H1 (cell line): ENCODE results near the gene SLC25A11. TPM values are rescaled to one million over a fixed set of nuclear protein-coding genes. Genes with fewer than 3 reads are reported as not detected.
A peak's percentile ranks its signal among the peaks of the same experiment; 100 is the strongest.

Source experiments
- CTCF ChIA-PET: fragments of 300-600 bp; sonication (Branson Sonifier 250); formaldehyde crosslinking; loops from one replicate; lab custom pipeline; 2021; ENCODE audit not compliant: partially characterized antibody; lab: Charles Lee
- POLR2A ChIA-PET: fragments of 300-600 bp; sonication (Branson Sonifier 250); formaldehyde crosslinking; loops from one replicate; lab custom pipeline; 2021; ENCODE audit warnings: inconsistent platforms; ENCODE audit not compliant: partially characterized antibody; lab: Charles Lee
- DNase-seq, 2 experiments: peaks; one replicate each; pipeline versions ENCODE4 v3.0.0 to v3.0.0-alpha.2; 2010 to 2022; ENCODE audit warnings: low spot score in 2 of 2, low read depth in 1 of 2, mixed read lengths in 1 of 2
- FAIRE-seq: peaks from 2 replicates; lab custom pipeline; 2011; peaks lifted over from hg19 to GRCh38; lab: Jason Lieb, UNC
- H2AFZ ChIP-seq: 2 replicates; pipeline ENCODE4 v1.8.1; 2012; ENCODE audit warnings: low read length, inconsistent platforms
- H2AK5ac ChIP-seq: 2 replicates; pipeline ENCODE4 v1.6.1; 2013; ENCODE audit warnings: low read depth, low read length
- H2BK120ac ChIP-seq: replicated peaks from 2 replicates; pipeline ENCODE3; 2013; ENCODE audit warnings: low read depth, low read length, inconsistent platforms
- H2BK12ac ChIP-seq: 2 replicates; pipeline ENCODE4 v1.6.1; 2013; ENCODE audit warnings: low read depth, low read length
- H2BK15ac ChIP-seq: 2 replicates; pipeline ENCODE4 v1.6.1; 2013; ENCODE audit warnings: low read length
- H2BK20ac ChIP-seq: 2 replicates; pipeline ENCODE4 v1.6.1; 2013; ENCODE audit warnings: low read length
- H2BK5ac ChIP-seq: 2 replicates; pipeline ENCODE4 v1.6.1; 2013; ENCODE audit warnings: low read depth, low read length
- H3K14ac ChIP-seq: 2 replicates; pipeline ENCODE4 v1.6.1; 2013; ENCODE audit warnings: inconsistent platforms; ENCODE audit not compliant: insufficient read length
- H3K18ac ChIP-seq: 2 replicates; pipeline ENCODE4 v1.6.1; 2013; ENCODE audit warnings: low read length; ENCODE audit errors: extremely low read depth
- H3K23ac ChIP-seq: 2 replicates; pipeline ENCODE4 v1.6.1; 2013; ENCODE audit warnings: inconsistent platforms; ENCODE audit not compliant: insufficient read length
- H3K23me2 ChIP-seq: 2 replicates; pipeline ENCODE4 v1.6.1; 2013; ENCODE audit warnings: low read depth, low read length
- H3K27ac ChIP-seq: 2 replicates; pipeline ENCODE4 v1.6.1; 2011; ENCODE audit warnings: low read depth, low read length, inconsistent platforms
- H3K27me3 ChIP-seq, 4 experiments: replicated peaks in 1 of 4; 1 replicate in 1 of 4; 2 replicates in 3 of 4; pipeline versions ENCODE4 v1.6.1 to v1.8.1; 2011 to 2013; ENCODE audit warnings: low read length in 3 of 4, mild to moderate bottlenecking in 3 of 4, inconsistent platforms in 2 of 4, mixed read lengths in 2 of 4, moderate library complexity in 1 of 4; ENCODE audit not compliant: control insufficient read depth in 3 of 4, insufficient read depth in 3 of 4; ENCODE audit errors: extremely low read depth in 1 of 4
- H3K36me3 ChIP-seq, 4 experiments: 2 replicates each; pipeline versions ENCODE4 v1.6.1 to v1.8.1; 2011 to 2013; ENCODE audit warnings: mild to moderate bottlenecking in 4 of 4, low read length in 3 of 4, moderate library complexity in 2 of 4, control low read depth in 1 of 4, inconsistent platforms in 1 of 4; ENCODE audit not compliant: insufficient read depth in 4 of 4, control insufficient read depth in 2 of 4
- H3K4ac ChIP-seq: replicated peaks from 2 replicates; pipeline ENCODE3; 2013; ENCODE audit warnings: low read length, low read depth, mixed read lengths, inconsistent platforms; ENCODE audit not compliant: insufficient read length
- H3K4me1 ChIP-seq, 4 experiments: replicated peaks in 1 of 4; 1 replicate in 1 of 4; 2 replicates in 3 of 4; pipeline versions ENCODE4 v1.6.1 to v1.8.1; 2011 to 2013; ENCODE audit warnings: low read length in 3 of 4, inconsistent platforms in 2 of 4, mixed read lengths in 1 of 4; ENCODE audit not compliant: insufficient read depth in 4 of 4, control insufficient read depth in 3 of 4
- H3K4me2 ChIP-seq, 2 experiments: 2 replicates each; pipeline versions ENCODE4 v1.6.1 to v1.8.1; 2011 to 2013; ENCODE audit warnings: low read depth in 2 of 2, low read length in 2 of 2, control low read depth in 1 of 2, inconsistent platforms in 1 of 2, mild to moderate bottlenecking in 1 of 2; ENCODE audit not compliant: insufficient read depth in 1 of 2
- H3K4me3 ChIP-seq, 4 experiments: fragments of 200-600, 300-600 bp in 1 of 4; sonication (generic), shearing (Covaris generic), sonication (Bioruptor Twin) in 1 of 4; 2 replicates each; pipeline versions ENCODE4 v1.5.1 to v1.8.1; 2011 to 2016; ENCODE audit warnings: low read length in 4 of 4, low read depth in 3 of 4, control low read depth in 2 of 4, inconsistent platforms in 2 of 4, mild to moderate bottlenecking in 2 of 4, mixed read lengths in 1 of 4, moderate library complexity in 1 of 4; ENCODE audit not compliant: insufficient read depth in 2 of 4; ENCODE audit errors: extremely low read depth in 1 of 4
- H3K56ac ChIP-seq: replicated peaks from 2 replicates; pipeline ENCODE3; 2013; ENCODE audit warnings: low read depth, mild to moderate bottlenecking, mixed read lengths, low read length, inconsistent platforms; ENCODE audit not compliant: insufficient read length
- H3K79me1 ChIP-seq: 2 replicates; pipeline ENCODE4 v1.6.1; 2013; ENCODE audit warnings: low read depth, low read length, control low read depth
- H3K79me2 ChIP-seq, 2 experiments: 2 replicates each; pipeline versions ENCODE4 v1.6.1 to v1.8.1; 2012 to 2013; ENCODE audit warnings: low read length in 2 of 2, mild to moderate bottlenecking in 2 of 2, inconsistent platforms in 1 of 2; ENCODE audit not compliant: insufficient read depth in 2 of 2, control insufficient read depth in 1 of 2
- H3K9ac ChIP-seq, 4 experiments: replicated peaks in 1 of 4; 1 replicate in 1 of 4; 2 replicates in 3 of 4; pipeline versions ENCODE4 v1.6.1 to v1.8.1; 2011 to 2013; ENCODE audit warnings: low read depth in 3 of 4, low read length in 3 of 4, control low read depth in 2 of 4, mild to moderate bottlenecking in 2 of 4, moderate library complexity in 2 of 4, inconsistent platforms in 1 of 4; ENCODE audit errors: extremely low read depth in 1 of 4
- H3K9me3 ChIP-seq, 2 experiments: 2 replicates each; pipeline versions ENCODE4 v1.6.1 to v1.8.1; 2012 to 2013; ENCODE audit warnings: mild to moderate bottlenecking in 2 of 2, moderate library complexity in 2 of 2, control low read depth in 1 of 2, inconsistent platforms in 1 of 2, low read depth in 1 of 2, low read length in 1 of 2, mixed read lengths in 1 of 2; ENCODE audit not compliant: insufficient read depth in 2 of 2
- H4K20me1 ChIP-seq, 2 experiments: replicated peaks in 1 of 2; 2 replicates each; pipeline versions ENCODE3 to v1.8.1; 2011 to 2013; ENCODE audit warnings: inconsistent platforms in 2 of 2, low read length in 2 of 2, mild to moderate bottlenecking in 1 of 2; ENCODE audit not compliant: insufficient read depth in 2 of 2, control insufficient read depth in 1 of 2
- H4K5ac ChIP-seq: 2 replicates; pipeline ENCODE4 v1.6.1; 2013; ENCODE audit warnings: low read length, low read depth, mixed read lengths, inconsistent platforms; ENCODE audit not compliant: insufficient read length
- H4K8ac ChIP-seq: 2 replicates; pipeline ENCODE4 v1.8.0; 2013; ENCODE audit warnings: mild to moderate bottlenecking, moderate library complexity, low read length, inconsistent platforms; ENCODE audit not compliant: insufficient read depth; ENCODE audit errors: extremely low read depth
- H4K91ac ChIP-seq: replicated peaks from 2 replicates; pipeline ENCODE3; 2013; ENCODE audit warnings: low read length, mixed read lengths, inconsistent platforms; ENCODE audit not compliant: insufficient read length
- CHD1 ChIP-seq: IDR thresholded peaks from 2 replicates; pipeline ENCODE4 v1.6.1; 2012; ENCODE audit warnings: low read depth, low read length, improper control_type of control experiment
- GABPA ChIP-seq: IDR thresholded peaks from 2 replicates; pipeline ENCODE4 v1.6.1; 2011; ENCODE audit warnings: mild to moderate bottlenecking, low read length, moderate library complexity, borderline replicate concordance; ENCODE audit not compliant: insufficient read depth
- JUN ChIP-seq: IDR thresholded peaks from 2 replicates; pipeline ENCODE4 v1.6.1; 2011; ENCODE audit warnings: low read depth, mild to moderate bottlenecking, improper control_type of control experiment, low read length
- POLR2A ChIP-seq, 2 experiments: IDR thresholded peaks; 1 replicate in 1 of 2; 2 replicates in 1 of 2; pipeline ENCODE4 v1.6.1; 2011; ENCODE audit warnings: low read depth in 2 of 2, low read length in 2 of 2, mild to moderate bottlenecking in 2 of 2; ENCODE audit errors: control extremely low read depth in 1 of 2
- POLR2AphosphoS5 ChIP-seq: IDR thresholded peaks from 2 replicates; pipeline ENCODE4 v1.6.1; 2011; ENCODE audit warnings: low read depth, low read length
- SIN3A ChIP-seq, 2 experiments: IDR thresholded peaks in 1 of 2; conservative IDR thresholded peaks in 1 of 2; 2 replicates each; pipeline ENCODE4 v1.6.1; 2011 to 2012; ENCODE audit warnings: low read length in 2 of 2, improper control_type of control experiment in 1 of 2, low read depth in 1 of 2, mild to moderate bottlenecking in 1 of 2
- SP1 ChIP-seq: IDR thresholded peaks from 2 replicates; pipeline ENCODE4 v1.6.1; 2011; ENCODE audit warnings: low read depth, low read length
- TBP ChIP-seq: IDR thresholded peaks from 2 replicates; pipeline ENCODE4 v1.6.1; 2011; ENCODE audit warnings: low read depth, low read length, improper control_type of control experiment
- WGBS, 2 experiments: shearing (Covaris generic) in 1 of 2; methylation state at CpG; one replicate each; pipeline versions ENCODE4 v1.1.6 to v1.1.7; 2013 to 2015; ENCODE audit warnings: low lambda C conversion rate in 2 of 2, mixed read lengths in 2 of 2, inconsistent platforms in 1 of 2, low coverage in 1 of 2, missing lambda C conversion rate in 1 of 2; ENCODE audit not compliant: insufficient replicate concordance in 2 of 2, insufficient coverage in 1 of 2, insufficient read length in 1 of 2; ENCODE audit errors: extremely low coverage in 1 of 2, missing lambda C conversion rate in 1 of 2; 5-methylcytosine and 5-hydroxymethylcytosine counted together
- polyA plus RNA-seq, 7 experiments: library from polyadenylated mRNA; depleted of rRNA in 3 of 7; stranded (reverse) in 5 of 7; unstranded in 2 of 7; fragments of >200 nt in 5 of 7; fragments of 200-250 nt in 2 of 7; gene quantifications; 1 replicate in 5 of 7; 2 replicates in 1 of 7; 4 replicates in 1 of 7; pipeline versions ENCODE4 v1.2.1 to v1.2.3, GENCODE V29; 2011 to 2013; ENCODE audit warnings: missing spikeins in 2 of 7, mixed read lengths in 2 of 7
- total RNA-seq: library from RNA; stranded (reverse); fragmentation: NEBNext Ultra II Directional; extraction: Animal tissue kit (Norgen Biotek cat#: 25700); gene quantifications from 2 replicates; pipeline ENCODE4 v1.2.1, GENCODE V29; 2021
- TF ChIP-seq, protein P1 (sequence below), 3 experiments: IDR thresholded peaks; 1 replicate in 2 of 3; 2 replicates in 1 of 3; pipeline versions ENCODE4 v1.5.1 to v1.6.1; 2011; ENCODE audit warnings: low read length in 3 of 3, mild to moderate bottlenecking in 3 of 3, inconsistent platforms in 2 of 3, low read depth in 1 of 3, moderate library complexity in 1 of 3; ENCODE audit not compliant: insufficient read depth in 1 of 3; ENCODE audit errors: control extremely low read depth in 1 of 3

The SLC25A11 gene
- total and polyA plus RNA-seq, 2 of the 8 experiments (the other 6 are each of a cell fraction or from before 2014, with no cell fraction given), result 55.9 to 97.0 TPM

GRCh38 chr17:4942760-4943508, 3.1 kb upstream of the SLC25A11 start:
- Histone ChIP-seq H3K9me3 (no peaks in the 10 kb centered on the region), H3K27me3 (no peaks in the 10 kb centered on the region), H4K8ac (no peak overlapping the region), H3K36me3 (peaks cover 12 to 47% (median 31%) of the 10 kb centered on the region in 4 experiments), H3K4ac (no peak overlapping the region), H3K79me2 (peaks cover 8 to 66% of the 10 kb centered on the region in 2 experiments), H2BK20ac (no peak overlapping the region), H2AK5ac (no peak overlapping the region), H3K9ac (no peak overlapping the region), H2BK15ac (no peak overlapping the region), H3K4me1 (peaks cover 4 to 18% (median 9%) of the 10 kb centered on the region in 4 experiments), H2BK120ac (no peak overlapping the region), H2AFZ (no peak overlapping the region), H3K27ac (no peak overlapping the region), H3K14ac (no peak overlapping the region), H3K4me2 (no peak overlapping the region), H2BK12ac (no peak overlapping the region), H4K20me1 (peaks cover 15 to 23% of the 10 kb centered on the region in 2 experiments), H4K91ac (no peak overlapping the region), H3K56ac (no peak overlapping the region), H4K5ac (no peak overlapping the region), H3K18ac (no peak overlapping the region), H3K4me3 (no peak overlapping the region), H2BK5ac (no peak overlapping the region), H3K79me1 (peaks cover 10% of the 10 kb centered on the region), H3K23ac (no peak overlapping the region), H3K23me2 (peaks cover 25% of the 10 kb centered on the region)
- DNase-seq, result no peak
- 94% methylated on average over 12 of the region's 13 CpGs; no CpG with 5 or more reads in 1 of the 2 experiments for WGBS, 2 experiments
- ChIA-PET CTCF (interaction anchor here (0.8 to 5.9 kb wide), 5 partner anchors 10 to 41 kb away, joined by 3 to 26 read pairs (median 3); no protein-coding TSS in a partner anchor), POLR2A (interaction anchor here (0.7 to 27.4 kb wide), 9 partner anchors 9 to 254 kb away, joined by 3 to 987 read pairs (median 6); partner anchors contain the start of genes ENO3, PFN1 and SPAG7)
- no peak for FAIRE-seq
- TF ChIP-seq GABPA (no peak), JUN (no peak), SIN3A (conservative IDR thresholded peaks at IDR 0.05 in 1 of 2, IDR thresholded peaks at IDR 0.05 in 1 of 2; ENCODE audit: low read depth in 1 of 2, low read length in 2 of 2) (no peak), POLR2AphosphoS5 (peak; percentile 43; the same call in 1 of the 2 replicates), CHD1 (no peak), TBP (no peak), SP1 (no peak), POLR2A (IDR thresholded peaks at IDR 0.05; ENCODE audit: control extremely low read depth in 1 of 2, low read depth in 2 of 2, low read length in 2 of 2) (peak; percentile 38 to 47; a peak in 2 of 3 replicates)
- TF ChIP-seq, protein P1, sequence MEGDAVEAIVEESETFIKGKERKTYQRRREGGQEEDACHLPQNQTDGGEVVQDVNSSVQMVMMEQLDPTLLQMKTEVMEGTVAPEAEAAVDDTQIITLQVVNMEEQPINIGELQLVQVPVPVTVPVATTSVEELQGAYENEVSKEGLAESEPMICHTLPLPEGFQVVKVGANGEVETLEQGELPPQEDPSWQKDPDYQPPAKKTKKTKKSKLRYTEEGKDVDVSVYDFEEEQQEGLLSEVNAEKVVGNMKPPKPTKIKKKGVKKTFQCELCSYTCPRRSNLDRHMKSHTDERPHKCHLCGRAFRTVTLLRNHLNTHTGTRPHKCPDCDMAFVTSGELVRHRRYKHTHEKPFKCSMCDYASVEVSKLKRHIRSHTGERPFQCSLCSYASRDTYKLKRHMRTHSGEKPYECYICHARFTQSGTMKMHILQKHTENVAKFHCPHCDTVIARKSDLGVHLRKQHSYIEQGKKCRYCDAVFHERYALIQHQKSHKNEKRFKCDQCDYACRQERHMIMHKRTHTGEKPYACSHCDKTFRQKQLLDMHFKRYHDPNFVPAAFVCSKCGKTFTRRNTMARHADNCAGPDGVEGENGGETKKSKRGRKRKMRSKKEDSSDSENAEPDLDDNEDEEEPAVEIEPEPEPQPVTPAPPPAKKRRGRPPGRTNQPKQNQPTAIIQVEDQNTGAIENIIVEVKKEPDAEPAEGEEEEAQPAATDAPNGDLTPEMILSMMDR (IDR thresholded peaks at IDR 0.05; ENCODE audit: control extremely low read depth in 1 of 3, insufficient read depth in 1 of 3, low read depth in 1 of 3, low read length in 3 of 3), result no peak
